Dedifferentiated amniotic fluid mesenchymal stem cell (primary cell): ENCODE data around the gene ZNF681.
"Not testable (repeated sequence)": the region's sequence is repeated elsewhere in the genome, so short reads cannot be mapped to it uniquely, and the experiment has no call there.

Source experiments
- DNase-seq: peaks from one replicate; pipeline ENCODE4 v3.0.0-alpha.2; 2016; ENCODE audit errors: extremely low spot score

The ZNF681 gene

DNA sequence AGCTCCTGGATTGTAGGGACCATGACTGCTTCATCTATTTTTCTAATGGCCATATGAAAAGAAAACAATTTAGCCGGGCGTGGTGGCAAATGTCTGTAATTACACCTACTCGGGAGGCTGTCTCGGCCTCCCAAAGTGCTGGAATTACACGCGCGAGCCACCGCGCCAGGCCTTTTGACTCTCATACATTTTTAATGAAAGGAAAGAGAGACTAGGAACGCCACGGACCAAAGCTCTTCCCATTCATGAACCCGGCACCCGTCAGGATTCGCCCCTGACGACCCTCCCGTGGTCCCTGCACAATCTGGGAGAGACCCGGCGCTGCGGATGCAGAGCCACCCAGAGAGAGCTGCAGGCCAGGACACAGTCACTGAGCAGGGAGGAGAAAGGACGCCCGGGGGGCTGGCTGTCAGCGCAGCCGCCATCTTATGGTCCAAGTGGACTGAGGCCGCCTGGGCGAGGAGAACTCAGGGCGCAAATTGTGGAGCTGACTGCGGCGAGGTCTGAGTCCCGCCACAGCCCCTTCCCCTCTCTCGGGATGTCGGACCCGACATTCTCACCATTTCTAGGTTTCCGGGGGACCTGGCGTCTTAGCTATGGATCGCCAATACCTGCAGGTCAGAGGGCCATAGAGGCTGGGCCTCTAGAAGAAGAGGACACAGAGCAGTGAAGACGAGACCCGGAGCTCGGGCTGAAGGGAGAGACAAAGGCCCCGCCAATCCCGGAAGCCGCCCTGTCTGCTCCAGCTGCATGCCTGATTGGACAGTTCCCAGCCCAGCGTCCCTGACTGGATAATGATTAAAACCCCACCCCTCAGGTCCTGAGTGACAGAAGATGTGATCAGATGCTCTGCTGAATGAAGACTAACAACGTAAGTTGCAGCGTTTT is at the start of gene ZNF681:
ZNF681 (minus strand) TSS at position 705 of the 888 bp plus-strand sequence; CDS start at position 563, 142 bp downstream.
- DNase-seq: peak; percentile 56

DNA sequence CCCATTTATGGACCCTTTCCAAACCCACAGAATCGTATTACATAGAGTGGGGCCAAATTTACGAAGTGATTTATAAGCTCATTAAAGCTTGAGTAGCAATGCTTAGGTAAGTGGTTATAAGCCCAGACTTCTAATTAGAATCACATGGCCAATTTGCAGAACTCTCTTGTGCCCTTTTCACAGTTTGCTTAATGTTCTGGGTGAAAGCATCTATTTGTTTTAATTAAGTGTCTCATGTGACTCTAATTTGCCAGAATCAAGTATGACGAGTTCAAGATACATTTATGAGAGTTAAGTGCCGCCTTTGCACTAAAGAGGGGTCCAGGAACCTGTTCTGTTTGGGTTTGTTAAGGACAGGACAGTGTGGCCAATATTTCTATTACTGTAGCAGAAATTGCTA is 46.0 kb upstream of the ZNF681 start:
- no peak for DNase-seq

DNA sequence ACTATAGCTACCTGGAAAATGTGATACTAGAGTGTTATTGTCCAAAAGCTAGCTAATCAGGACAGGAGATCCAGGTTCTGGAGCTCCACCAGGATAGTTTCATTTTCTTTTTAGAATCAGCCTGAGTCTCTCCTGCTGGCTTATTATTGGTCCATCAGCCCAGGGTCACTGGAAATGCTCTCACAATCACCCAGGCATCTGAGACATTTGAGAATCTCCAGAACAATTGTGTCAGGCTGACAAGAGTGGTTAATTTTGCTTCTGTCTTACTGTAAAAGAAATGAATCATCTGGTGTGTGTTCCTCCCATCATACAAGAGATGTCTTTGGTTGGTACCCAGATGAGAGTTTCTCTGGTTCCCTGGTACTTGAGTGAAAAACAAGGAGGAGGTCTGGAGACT is 43.6 kb upstream of the ZNF681 start:
- no peak for DNase-seq

DNA sequence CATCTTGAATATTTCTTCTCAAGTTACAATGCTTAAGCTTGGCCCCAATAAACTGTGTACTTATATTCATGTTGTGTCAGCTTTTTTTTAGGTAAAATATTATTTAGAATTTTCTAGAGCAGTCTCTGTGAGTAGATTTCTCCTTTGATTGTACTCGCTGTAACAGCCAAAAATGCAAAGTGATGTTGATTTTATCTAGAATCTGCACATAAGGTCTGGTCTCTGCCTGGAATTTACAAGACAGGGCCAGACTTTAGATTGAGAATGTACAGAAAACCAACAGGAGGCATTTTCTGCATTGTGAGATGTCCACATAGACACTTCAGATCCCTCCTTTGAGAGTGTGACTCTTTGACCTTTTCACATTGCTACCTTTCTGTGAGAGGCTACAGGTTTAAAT is 43.1 kb upstream of the ZNF681 start:
- DNase-seq: no peak

DNA sequence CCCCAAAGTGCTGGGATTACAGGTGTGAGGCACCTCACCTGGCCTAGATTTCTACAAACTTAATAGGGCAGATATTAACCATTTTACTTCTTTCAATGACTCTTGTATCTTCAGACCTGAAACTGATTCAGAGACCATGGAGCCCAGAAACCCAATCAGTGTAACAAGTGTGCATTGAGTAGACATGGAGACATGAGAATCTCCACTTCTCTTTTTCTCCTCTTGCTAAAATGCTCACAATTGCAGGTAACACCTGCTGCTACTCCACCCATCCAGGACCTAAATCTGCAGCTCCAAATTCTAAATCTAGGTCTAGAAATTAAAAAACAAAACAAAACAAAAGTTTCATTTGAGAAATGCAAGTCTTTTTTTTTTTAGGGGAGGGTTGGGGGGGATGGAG is 42.2 kb upstream of the ZNF681 start:
- DNase-seq: no peak

DNA sequence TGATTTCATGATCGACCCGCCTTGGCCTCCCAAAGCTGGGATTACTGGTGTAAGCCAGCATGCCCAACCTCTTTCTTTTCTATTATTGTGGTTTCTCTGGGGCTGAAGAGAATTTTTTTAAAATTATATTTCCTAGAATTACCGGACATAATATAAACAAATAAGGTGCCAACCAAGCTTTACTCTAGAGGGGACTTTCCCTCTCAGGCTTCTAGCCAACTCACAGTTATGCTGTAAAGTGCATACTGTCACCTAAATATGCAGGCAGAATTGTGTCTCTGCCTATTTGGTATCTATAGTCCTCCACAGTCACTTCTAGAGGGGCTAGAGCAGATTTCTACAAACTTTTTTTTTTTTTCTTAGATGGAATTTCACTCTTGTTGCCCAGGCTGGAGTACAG is 41.6 kb upstream of the ZNF681 start:
- no peak for DNase-seq

DNA sequence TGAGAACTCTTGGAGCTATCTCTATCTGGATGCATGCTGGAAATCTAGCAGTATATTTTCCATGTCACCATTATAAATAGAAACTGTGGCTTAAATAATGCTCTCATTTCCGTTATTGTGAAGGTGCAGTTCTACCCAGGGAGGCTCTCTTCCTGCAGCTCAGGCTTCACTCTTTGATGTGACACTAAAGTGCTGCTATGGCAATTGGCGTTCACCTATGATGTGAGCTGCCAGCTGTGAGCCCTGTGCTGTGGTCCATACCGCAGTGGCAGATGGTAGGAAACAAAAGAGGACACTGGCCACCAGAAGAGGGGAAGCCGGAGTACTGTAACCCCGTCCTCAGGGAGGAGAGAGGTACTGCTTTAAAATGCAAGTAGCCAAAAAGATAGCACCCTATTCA is 40.6 kb upstream of the ZNF681 start:
- no peak for DNase-seq

DNA sequence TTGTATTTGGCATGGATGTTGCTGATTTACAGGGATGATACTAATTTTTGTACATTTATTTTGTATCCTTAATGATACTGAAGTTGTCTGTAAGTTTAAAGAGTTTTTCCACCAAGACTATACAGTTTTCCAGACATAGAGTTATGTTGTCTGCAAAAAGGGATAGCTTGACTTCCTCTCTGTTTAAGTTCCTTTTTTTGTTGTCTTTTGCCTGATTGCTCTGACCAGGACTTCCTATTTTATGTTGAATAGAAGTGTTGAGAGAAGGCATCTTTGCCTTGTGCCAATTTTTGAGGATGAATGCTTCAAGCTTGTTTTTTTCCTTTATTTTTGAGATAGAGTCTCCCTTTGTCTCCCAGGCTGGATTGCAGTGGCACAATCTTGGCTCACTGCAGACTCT is 36.8 kb upstream of the ZNF681 start:
- no peak for DNase-seq

DNA sequence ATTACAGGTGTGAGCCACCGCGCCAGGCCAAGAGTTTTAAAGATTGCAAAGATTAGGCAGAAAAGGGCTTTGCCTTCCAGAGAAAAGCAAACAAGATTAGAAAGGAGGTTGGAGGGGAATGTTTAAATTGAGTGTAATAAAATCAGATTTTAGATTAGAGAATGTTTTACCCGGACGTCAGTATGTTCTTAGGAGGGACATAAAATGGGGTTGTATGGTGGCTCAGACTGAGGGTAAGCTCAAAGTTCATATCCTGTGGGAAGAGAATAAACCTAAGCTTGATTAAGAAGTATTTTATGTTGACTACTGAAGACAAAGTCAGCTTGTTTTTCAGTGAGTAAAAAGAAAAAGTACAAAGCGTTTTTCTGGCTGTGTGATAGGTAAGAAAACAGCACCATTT is 34.1 kb upstream of the ZNF681 start:
- no peak for DNase-seq

DNA sequence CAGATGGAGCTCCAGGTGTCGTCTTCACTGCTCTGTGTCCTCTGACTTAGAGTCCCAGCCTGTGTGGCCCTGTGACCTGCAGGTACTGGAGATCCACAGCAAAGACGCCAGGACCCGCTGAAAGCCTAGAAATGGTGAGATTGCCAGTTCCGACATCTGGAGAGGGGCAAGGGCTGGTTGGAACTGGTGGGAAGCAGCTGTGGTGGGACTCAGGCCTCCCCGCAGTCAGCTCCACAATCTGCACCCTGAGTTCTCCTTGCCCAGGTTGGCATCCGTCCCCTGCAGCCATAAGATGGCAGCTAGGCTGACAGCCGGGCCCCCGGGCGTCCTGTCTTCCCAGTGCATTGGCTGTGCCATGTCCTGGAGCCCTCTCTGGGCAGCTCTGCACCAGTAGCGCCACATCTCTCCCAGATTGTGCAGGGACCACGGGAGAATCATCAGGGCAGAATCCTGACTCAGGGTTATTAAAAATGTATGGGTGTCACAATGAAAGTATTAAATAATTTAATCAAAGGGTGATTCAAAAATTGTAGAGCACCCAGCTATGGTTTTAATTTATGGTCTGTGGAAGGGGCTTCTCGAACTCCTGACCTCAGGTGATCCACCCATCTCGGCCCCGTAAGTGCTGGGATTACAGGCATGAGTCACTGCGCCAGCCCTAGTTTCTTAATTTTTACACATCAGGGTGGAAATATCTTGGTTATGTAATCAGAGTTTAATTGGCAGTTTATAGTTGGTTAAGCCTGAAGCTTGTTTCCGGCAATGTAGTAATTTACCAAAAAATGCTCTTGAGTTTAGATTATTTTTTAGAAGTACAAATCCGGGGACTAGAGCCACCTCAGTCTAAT is 32.2 kb upstream of the ZNF681 start:
- DNase-seq: no peak

DNA sequence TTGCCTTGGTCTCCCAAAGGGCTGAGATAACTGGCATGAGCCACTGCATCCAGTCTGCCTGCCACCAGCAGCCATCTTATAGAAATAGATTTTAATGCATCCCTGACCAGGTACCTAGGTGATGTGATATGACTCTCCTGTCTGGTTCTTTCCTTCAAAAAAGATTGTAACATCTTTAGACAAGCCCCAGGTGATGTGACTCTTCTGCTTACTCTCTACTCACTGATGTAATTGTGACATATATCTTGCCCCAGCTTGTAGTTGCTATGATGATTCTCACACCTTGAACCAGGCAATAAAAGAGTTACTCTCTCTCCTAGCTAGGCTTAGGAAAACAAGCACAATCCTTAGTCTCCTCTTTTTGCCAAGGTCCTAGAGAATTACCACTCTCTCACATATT is 30.6 kb upstream of the ZNF681 start:
- no peak for DNase-seq

DNA sequence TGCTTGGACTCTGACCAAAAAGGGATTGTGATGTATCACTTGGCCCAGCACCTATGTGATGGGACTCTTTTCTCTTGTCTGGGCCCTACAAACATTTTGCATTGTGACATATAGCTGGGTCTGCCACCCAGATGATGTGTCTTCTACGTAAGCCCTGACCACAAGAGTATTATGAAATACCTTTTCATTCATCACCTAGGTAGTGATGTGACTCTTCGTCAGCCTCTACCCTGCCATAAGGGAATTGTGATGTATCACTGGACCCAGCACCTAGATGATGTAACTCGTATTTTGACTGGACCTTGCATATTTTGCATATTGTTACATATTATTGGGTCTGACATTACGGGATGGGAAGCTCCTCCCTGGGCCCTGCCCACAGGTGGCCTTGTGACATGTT is 29.7 kb upstream of the ZNF681 start:
- DNase-seq: no peak

DNA sequence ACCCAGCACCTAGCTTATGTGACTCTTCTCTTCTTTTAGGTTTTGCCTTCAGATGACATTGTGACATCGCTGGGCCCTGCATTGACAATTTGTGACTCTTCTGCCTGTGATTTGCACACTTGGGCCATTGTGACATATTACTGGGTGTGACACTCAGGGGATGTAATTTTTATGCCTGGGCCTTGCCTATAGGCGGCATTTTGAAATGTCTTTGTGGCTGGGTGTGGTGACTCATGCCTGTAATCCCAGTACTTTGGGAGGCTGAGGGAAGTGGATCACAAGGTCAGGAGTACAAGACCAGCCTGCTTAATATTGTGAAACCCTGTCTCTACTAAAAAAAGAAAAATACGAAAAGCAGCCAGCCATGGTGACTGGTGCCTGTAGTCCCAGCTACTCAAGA is 28.4 kb upstream of the ZNF681 start:
- DNase-seq: no peak

DNA sequence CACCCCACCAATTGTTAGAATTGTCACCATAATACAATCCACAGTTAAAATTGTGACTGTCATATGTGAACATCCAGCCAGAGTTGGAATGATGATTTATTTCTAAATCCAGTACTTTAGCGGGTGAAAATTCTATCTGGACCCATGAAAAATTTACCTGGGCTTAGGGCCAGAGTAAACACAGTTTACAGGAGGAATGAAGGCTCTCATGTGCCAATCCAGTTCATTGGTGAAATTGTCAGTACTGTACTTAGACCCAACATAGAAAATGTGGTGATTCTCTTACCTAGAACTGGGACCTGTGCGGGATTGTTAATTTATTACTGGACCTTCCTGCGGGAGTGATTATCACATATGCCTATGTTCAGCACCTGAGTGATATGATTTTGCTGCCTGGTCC is 27.3 kb upstream of the ZNF681 start:
- no peak for DNase-seq

DNA sequence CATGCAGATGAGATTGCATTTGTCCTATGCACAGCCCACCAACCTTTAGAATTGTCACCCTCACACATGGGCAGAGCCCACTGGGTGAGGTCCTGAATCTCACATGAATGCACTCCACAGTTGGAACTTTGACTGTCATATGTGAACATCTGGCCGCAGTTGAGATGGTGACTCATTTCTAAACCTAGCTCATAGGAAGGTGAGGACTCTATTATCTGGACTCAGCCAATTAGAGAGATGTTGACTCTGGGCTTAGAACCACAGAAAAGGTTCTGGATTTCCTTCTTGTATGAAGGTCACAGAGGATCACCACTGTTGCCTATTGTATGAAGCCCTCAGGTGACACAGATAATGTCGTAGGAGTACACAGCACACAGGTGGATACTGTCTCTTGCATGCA is 25.6 kb upstream of the ZNF681 start:
- DNase-seq: no peak

DNA sequence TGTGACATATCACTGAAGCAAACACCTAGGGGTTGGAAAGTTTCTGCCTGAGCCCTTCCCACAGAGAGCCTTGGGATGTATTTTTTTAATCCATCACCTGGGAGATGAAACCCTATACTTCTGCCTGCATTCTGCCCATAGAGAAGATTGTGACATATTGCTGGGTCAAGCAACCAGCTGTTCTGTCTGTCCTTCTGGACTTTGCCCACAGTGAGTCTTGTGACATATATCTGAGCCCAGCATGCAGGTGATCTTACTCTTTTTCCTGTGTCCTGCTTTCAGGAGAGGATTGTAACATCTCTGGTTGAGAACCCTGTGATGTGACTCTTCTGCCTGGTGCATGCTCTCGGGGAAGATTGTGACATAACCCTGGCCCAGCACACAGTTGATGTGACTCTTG is 24.9 kb upstream of the ZNF681 start:
- DNase-seq: no peak

DNA sequence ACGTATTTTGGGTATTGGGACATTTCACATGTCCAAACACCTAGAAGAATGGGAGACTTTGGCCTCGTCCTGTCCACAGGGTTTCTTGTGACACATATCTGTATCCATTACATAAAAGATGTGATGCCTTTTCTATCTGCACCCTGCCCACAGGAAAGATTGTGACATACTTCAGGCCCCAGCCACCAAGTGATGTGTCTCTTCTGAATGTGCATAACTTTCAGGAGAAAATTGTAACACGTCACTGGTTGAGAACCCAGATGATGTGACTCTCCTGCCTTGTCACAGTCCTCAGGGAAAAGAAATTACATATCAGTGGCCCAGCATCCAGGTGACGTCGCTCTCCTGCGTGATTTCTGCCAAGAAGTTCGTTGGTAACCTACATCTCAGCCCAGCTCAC is 21.0 kb upstream of the ZNF681 start:
- no peak for DNase-seq

DNA sequence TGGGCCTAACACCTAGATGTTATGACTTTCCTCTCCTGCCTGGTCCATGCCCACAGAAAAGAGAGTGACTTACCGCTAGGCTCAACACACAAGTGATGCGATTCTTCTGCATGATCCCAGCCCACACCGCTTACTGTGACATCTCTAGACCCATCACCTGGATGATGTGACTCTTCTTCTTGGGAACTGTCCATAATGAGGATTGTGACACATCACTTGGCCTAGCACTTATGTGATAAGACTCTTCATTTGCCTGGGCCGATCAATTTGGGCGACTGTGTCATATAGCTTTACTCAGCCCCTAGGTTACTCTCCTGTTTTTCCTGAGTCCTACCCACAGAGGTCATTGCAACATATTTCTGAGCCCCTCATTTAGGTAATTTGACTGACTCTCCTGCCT is 19.9 kb upstream of the ZNF681 start:
- DNase-seq: no peak

DNA sequence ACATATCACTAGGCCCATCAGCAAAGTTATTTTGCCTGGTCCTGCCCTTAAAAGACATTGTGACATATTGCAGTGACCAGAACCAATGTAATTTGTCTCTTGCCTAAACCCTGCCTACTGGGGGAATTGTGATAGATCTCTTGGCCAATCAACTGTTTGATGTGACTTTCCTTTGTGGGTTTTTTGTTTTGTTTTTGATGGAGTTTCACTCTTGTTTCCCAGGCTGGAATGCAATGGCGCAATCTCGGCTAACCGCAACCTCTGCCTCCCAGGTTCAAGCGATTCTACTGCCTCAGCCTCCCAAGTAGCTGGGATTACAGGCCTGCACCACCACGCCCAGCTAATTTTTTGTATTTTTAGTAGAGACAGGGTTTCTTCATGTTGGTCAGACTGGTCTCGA is 19.3 kb upstream of the ZNF681 start:
- not testable (repeated sequence) for DNase-seq

DNA sequence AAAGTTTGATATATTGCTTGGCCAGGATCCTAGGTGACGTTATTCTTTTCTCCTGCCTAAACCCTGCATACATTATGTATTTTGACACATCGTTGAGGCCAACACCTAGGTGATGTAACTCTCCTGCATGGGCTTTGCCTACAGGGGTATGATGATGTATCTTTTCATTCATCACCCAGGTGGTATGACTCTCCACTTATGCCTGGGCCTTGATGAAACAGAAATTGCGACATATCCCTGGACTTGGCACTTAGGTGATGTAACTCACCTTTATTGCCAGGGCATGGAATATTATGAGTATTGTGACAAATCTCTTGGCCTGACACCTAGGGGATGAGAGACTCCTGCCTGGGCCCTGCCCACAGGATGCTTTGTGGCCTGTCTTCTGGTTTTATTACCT is 18.5 kb upstream of the ZNF681 start:
- no peak for DNase-seq

DNA sequence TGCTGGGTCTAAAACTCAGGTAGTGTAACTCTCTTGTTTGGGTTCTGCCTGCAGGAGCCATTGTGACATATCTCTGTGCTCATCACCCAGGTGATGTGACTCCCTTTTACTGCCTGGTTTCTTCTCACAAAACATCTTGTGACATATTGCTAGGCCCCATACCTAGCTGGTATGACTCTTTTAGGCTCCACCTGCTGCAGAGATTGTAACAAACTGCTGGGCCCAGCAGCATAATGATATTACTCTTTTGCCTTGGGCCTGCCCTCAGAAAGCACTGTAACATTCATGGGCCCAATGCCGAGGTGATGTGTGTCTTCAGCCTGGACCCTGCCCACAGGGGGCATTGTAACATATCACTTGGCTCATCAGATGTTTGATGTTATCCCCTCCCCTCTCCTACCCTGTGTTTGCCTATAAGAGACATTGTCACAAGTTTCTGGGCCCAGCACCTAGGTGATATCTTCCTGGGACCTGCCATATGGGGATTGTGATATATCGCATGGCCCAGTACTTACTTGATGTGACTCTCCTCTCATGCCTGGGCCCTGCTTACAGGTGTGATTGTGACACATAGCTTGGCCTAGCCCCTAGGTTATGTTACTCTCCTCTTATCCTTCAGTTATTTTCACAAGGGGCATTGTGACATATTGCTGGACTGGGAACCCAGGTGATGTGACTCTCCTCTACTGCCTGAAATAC is 18.0 kb upstream of the ZNF681 start:
- DNase-seq: no peak

DNA sequence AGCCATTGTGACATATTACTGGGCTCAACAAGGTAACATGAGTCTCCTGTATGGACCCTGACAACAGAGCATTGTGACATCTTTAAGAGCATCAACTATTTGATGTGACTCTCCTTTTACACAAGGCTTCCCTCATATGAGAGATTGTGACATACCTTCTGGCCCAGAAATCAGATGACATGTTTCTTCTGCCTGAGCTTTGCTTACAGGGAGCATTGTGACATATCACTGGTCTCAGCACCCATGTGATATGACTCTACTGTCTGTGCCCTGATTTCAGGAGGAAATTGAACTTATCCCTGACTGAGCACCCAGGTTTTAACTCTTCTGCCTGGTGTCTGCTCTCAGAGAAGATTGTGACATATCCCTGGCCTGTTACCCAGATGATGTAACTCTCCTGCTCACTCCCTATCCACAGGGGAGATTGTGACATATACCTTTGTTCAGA is 15.9 kb upstream of the ZNF681 start:
- DNase-seq: no peak
